Astrocyte (in vitro differentiated cells and primary cell): ENCODE results near the gene DSCAM. TPM values are rescaled to one million over a fixed set of nuclear protein-coding genes. Genes with fewer than 3 reads are reported as not detected.

Experiments
- DNase-seq: peaks from one replicate; pipeline ENCODE4 v3.0.0-alpha.2; 2010; ENCODE audit warnings: low read depth
- FAIRE-seq: peaks from 2 replicates; lab custom pipeline; 2011; peaks lifted over from hg19 to GRCh38; lab: Jason Lieb, UNC
- H2AFZ ChIP-seq: 2 replicates; pipeline ENCODE4 v1.6.0; 2012; ENCODE audit warnings: low read depth, low read length, inconsistent platforms
- H3K27ac ChIP-seq: 2 replicates; pipeline ENCODE4 v1.5.1; 2011; ENCODE audit warnings: low read depth, low read length, inconsistent platforms
- H3K27me3 ChIP-seq: 2 replicates; pipeline ENCODE4 v1.6.0; 2011; ENCODE audit warnings: low read length, inconsistent platforms; ENCODE audit not compliant: insufficient read depth
- H3K36me3 ChIP-seq: 2 replicates; pipeline ENCODE4 v1.5.1; 2011; ENCODE audit warnings: low read length, inconsistent platforms; ENCODE audit not compliant: insufficient read depth
- H3K4me1 ChIP-seq: 2 replicates; pipeline ENCODE4 v1.5.1; 2011; ENCODE audit warnings: low read length, inconsistent platforms; ENCODE audit not compliant: insufficient read depth
- H3K4me2 ChIP-seq: 2 replicates; pipeline ENCODE4 v1.6.0; 2012; ENCODE audit warnings: low read length, inconsistent platforms
- H3K4me3 ChIP-seq: 2 replicates; pipeline ENCODE4 v1.5.1; 2011; ENCODE audit warnings: low read depth, mild to moderate bottlenecking, low read length, inconsistent platforms; ENCODE audit not compliant: insufficient read depth
- H3K79me2 ChIP-seq: 2 replicates; pipeline ENCODE4 v1.6.0; 2012; ENCODE audit warnings: mild to moderate bottlenecking, low read length, inconsistent platforms; ENCODE audit not compliant: insufficient read depth
- H3K9ac ChIP-seq: 2 replicates; pipeline ENCODE4 v1.6.0; 2012; ENCODE audit warnings: mild to moderate bottlenecking, low read length, inconsistent platforms
- H3K9me3 ChIP-seq: 2 replicates; pipeline ENCODE4 v1.5.1; 2012; ENCODE audit warnings: low read depth, mild to moderate bottlenecking, low read length, inconsistent platforms; ENCODE audit not compliant: insufficient read depth
- H4K20me1 ChIP-seq: 2 replicates; pipeline ENCODE4 v1.6.0; 2012; ENCODE audit warnings: low read length, inconsistent platforms; ENCODE audit not compliant: insufficient read depth
- H3K27ac Mint-ChIP-seq: one replicate; pipeline ENCODE4 v1.8.0; 2021; ENCODE audit warnings: mild to moderate bottlenecking, mixed read lengths; ENCODE audit not compliant: unreplicated experiment
- H3K27me3 Mint-ChIP-seq: one replicate; pipeline ENCODE4 v1.8.0; 2021; ENCODE audit warnings: low read depth, mixed read lengths; ENCODE audit not compliant: unreplicated experiment
- H3K36me3 Mint-ChIP-seq: one replicate; pipeline ENCODE4 v1.8.0; 2021; ENCODE audit warnings: low read depth, mixed read lengths; ENCODE audit not compliant: unreplicated experiment
- H3K4me1 Mint-ChIP-seq: one replicate; pipeline ENCODE4 v1.8.0; 2021; ENCODE audit warnings: low read depth, mixed read lengths; ENCODE audit not compliant: unreplicated experiment
- H3K4me3 Mint-ChIP-seq: one replicate; pipeline ENCODE4 v1.8.0; 2021; ENCODE audit warnings: mild to moderate bottlenecking, moderate library complexity, mixed read lengths; ENCODE audit not compliant: unreplicated experiment
- H3K9me3 Mint-ChIP-seq: one replicate; pipeline ENCODE4 v1.8.0; 2021; ENCODE audit warnings: mild to moderate bottlenecking, mixed read lengths; ENCODE audit not compliant: unreplicated experiment
- CTCF ChIP-seq: IDR thresholded peaks from 2 replicates; pipeline ENCODE4 v1.5.1; 2011; ENCODE audit warnings: low read depth, mild to moderate bottlenecking, inconsistent platforms, low read length, moderate library complexity; ENCODE audit not compliant: insufficient read depth
- EZH2 ChIP-seq: IDR thresholded peaks from 2 replicates; pipeline ENCODE4 v1.6.1; 2012; ENCODE audit warnings: mild to moderate bottlenecking, low read length, inconsistent platforms; ENCODE audit not compliant: insufficient read depth
- total RNA-seq: library from RNA; stranded (reverse); gene quantifications from 2 replicates; pipeline ENCODE4 v1.2.1, GENCODE V29; 2021

The DSCAM gene
- total RNA-seq, 1 donor from 2014 or later = 0.18 TPM

- Histone ChIP-seq H3K4me2 (peak overlapping the region; percentile 78), H3K9me3 (no peaks in the 10 kb centered on the region), H3K4me1 (peaks cover 2% of the 10 kb centered on the region), H3K9ac (no peak overlapping the region), H3K79me2 (no peaks in the 10 kb centered on the region), H3K36me3 (no peaks in the 10 kb centered on the region), H3K4me3 (peak overlapping the region; percentile 17), H4K20me1 (no peaks in the 10 kb centered on the region), H2AFZ (no peak overlapping the region), H3K27ac (no peak overlapping the region), H3K27me3 (no peaks in the 10 kb centered on the region)
- peaks cover 5% of the 10 kb centered on the region for H3K9me3 Mint-ChIP-seq
- H3K27me3 Mint-ChIP-seq = peaks cover 9% of the 10 kb centered on the region
- TF ChIP-seq EZH2 (no peak), CTCF (no peak)
- no peak for DNase-seq
- H3K27ac Mint-ChIP-seq = no peak overlapping the region
- no peaks in the 10 kb centered on the region for H3K36me3 Mint-ChIP-seq
- H3K4me3 Mint-ChIP-seq = no peak overlapping the region
- FAIRE-seq = no peak
- no peaks in the 10 kb centered on the region for H3K4me1 Mint-ChIP-seq
These were observed 855 bp downstream of the DSCAM start for GRCh38 chr21:40846103-40846502.

- Mint-ChIP-seq H3K27ac (peak overlapping the region; percentile 29), H3K4me1 (no peaks in the 10 kb centered on the region), H3K36me3 (no peaks in the 10 kb centered on the region), H3K4me3 (no peak overlapping the region), H3K9me3 (peaks cover 5% of the 10 kb centered on the region), H3K27me3 (peaks cover 11% of the 10 kb centered on the region)
- peak overlapping the region; percentile 78 for H3K4me2 ChIP-seq
- H3K27me3 ChIP-seq = no peaks in the 10 kb centered on the region
- H3K36me3 ChIP-seq = no peaks in the 10 kb centered on the region
- peak; percentile 42 for DNase-seq
- H3K27ac ChIP-seq = peak overlapping the region; percentile 7
- H4K20me1 ChIP-seq = no peaks in the 10 kb centered on the region
- peak overlapping the region; percentile 17 for H3K4me3 ChIP-seq
- peaks cover 8% of the 10 kb centered on the region for H3K4me1 ChIP-seq
- FAIRE-seq = no peak
- H2AFZ ChIP-seq = no peak overlapping the region
- TF ChIP-seq CTCF = no peak
- no peak for TF ChIP-seq EZH2
- no peaks in the 10 kb centered on the region for H3K9me3 ChIP-seq
- H3K9ac ChIP-seq = peak overlapping the region; percentile 53
- no peaks in the 10 kb centered on the region for H3K79me2 ChIP-seq
These were observed 1.4 kb downstream of the DSCAM start for GRCh38 chr21:40845441-40845995.

- peaks cover 5% of the 10 kb centered on the region for H3K9me3 Mint-ChIP-seq
These were observed 2.0 kb downstream of the DSCAM start for GRCh38 chr21:40844935-40845334.

More at GRCh38 chr21:40844935-40845334, 2.0 kb downstream of the DSCAM start:
- FAIRE-seq (no peak), DNase-seq (no peak)
- Mint-ChIP-seq H3K36me3 (no peaks in the 10 kb centered on the region), H3K27me3 (peaks cover 11% of the 10 kb centered on the region), H3K4me3 (no peak overlapping the region), H3K4me1 (no peaks in the 10 kb centered on the region), H3K27ac (no peak overlapping the region)
- H3K9ac ChIP-seq = peak overlapping the region; percentile 53
- H4K20me1 ChIP-seq = no peaks in the 10 kb centered on the region
- no peaks in the 10 kb centered on the region for H3K79me2 ChIP-seq
- H3K9me3 ChIP-seq = no peaks in the 10 kb centered on the region
- peak overlapping the region; percentile 78 for H3K4me2 ChIP-seq
- no peak overlapping the region for H2AFZ ChIP-seq
- peak overlapping the region; percentile 7 for H3K27ac ChIP-seq
- H3K36me3 ChIP-seq = no peaks in the 10 kb centered on the region
- TF ChIP-seq CTCF (no peak), EZH2 (no peak)
- H3K27me3 ChIP-seq = no peaks in the 10 kb centered on the region
- H3K4me1 ChIP-seq = peaks cover 11% of the 10 kb centered on the region
- H3K4me3 ChIP-seq = no peak overlapping the region
